IPS DF 4.7 (cell line): ENCODE results near the gene FTCD.
"Not testable (repeated sequence)": the region's sequence is repeated elsewhere in the genome, so short reads cannot be mapped to it uniquely, and the experiment has no call there.

ENCODE experiments used
- DNase-seq: peaks from one replicate; pipeline ENCODE4 v3.0.0-alpha.2; 2013; ENCODE audit warnings: low spot score; ENCODE audit errors: extremely low read depth

FTCD gene

DNA sequence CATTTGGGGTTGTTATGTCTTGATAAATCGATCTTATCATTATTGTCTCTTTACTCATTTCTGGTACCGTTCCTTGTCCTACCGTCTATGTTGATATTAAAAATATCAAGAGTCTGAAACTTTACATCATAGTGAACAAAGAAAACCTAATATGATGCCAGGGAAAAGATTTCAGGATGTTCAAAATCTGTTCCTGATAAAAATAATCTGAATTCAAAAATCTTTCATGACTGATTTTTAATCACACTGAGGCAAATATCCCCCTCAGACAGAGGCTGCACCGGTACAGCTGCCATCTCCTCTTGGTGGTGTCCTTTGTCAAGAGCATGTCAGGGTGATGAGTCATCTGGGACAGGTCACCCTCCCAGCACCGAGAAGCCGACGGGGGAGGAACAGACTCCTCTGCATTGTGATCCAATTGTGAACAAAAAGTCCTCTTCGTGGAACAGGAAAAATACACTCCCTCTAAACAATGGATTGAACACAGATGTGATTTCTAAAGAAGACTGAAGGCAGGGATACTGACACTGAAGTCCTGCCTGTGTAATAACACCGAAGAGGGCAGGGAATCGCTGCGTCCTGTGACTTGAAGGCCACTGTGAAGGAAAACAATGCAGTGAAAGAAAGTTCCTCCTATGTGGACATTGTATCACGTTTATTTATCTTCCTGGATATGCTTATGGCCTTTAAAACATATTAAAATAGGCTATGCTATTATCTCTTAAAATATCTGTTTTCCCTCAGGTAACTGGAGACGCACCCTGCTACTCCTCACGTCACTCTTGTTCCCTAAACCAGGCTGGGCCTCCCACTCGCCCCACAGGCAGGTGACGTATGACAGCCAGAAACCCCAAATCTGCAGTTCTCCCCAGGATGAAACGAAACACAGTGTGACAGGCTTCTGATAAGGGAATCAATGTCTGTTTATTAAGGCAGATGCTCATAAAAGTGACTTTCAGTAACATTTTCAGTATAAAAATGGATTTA lies 33.1 kb upstream of the FTCD start:
- no peak for DNase-seq

GRCh38 chr21:46187814-46188213 lies 32.4 kb upstream of the FTCD start:
- no peak for DNase-seq

DNA sequence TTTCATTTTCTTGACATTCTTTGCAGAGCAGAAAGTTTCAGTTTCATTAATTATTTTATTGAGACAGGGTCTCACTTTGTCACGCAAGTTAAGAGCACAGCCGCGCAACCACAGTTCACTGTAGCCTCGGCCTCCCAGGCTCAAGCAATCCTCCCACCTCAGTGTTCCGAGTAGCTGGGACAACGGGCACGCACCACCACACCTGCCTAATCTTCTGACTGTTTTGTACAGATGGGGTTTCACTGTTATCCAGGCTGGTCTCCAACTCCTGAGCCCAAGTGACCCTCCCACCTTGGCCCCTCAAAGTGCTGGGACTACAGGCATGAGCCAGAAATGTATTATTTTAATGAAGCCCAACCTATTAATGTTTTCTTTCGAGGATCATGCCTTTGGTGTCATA lies 31.9 kb upstream of the FTCD start:
- no peak for DNase-seq

- no peak for DNase-seq
Measured at GRCh38 chr21:46185716-46186115, 30.3 kb upstream of the FTCD start.

DNA sequence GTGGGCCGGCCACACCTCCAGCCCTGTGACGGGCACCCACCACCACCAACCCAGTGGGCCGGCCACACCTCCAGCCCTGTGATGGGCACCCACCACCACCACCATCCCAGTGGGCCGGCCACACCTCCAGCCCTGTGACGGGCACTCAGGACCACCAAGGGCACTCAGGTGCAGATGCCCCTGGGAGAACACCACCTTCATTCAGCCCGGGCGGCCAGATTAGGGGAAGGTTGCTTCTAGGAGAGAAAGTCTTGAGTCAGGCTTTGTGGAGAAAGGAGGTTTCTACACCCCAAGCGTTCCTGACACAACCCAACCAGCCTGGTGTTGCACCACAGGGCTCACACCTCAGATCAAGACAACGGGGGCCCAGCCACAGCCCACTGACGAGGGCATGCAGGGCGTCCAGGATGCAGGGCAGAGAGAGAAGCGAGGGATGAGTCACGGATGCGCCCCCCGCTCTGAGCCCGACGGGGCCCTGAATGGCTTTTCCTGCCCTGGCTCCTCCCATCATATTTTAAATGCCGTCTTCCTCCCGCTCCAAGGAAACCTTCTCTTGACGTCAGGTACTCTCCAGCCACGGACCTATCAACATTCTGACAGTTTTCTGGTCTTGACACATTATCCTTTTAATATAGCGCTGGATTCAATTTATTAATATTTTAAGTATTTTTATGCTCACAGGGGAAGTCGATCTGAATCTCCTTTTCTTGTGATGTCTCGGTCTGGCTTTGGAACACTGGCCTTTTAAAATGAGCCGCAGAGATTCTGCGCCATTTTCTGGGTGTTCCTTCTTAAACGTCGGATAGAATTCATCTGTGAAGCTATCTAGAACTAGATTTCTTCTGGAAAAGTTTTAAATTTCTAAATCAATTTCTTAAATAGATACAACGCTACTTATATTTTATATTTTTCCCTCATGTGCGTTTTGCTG lies 29.5 kb upstream of the FTCD start:
- DNase-seq, result peak; percentile 69

DNA sequence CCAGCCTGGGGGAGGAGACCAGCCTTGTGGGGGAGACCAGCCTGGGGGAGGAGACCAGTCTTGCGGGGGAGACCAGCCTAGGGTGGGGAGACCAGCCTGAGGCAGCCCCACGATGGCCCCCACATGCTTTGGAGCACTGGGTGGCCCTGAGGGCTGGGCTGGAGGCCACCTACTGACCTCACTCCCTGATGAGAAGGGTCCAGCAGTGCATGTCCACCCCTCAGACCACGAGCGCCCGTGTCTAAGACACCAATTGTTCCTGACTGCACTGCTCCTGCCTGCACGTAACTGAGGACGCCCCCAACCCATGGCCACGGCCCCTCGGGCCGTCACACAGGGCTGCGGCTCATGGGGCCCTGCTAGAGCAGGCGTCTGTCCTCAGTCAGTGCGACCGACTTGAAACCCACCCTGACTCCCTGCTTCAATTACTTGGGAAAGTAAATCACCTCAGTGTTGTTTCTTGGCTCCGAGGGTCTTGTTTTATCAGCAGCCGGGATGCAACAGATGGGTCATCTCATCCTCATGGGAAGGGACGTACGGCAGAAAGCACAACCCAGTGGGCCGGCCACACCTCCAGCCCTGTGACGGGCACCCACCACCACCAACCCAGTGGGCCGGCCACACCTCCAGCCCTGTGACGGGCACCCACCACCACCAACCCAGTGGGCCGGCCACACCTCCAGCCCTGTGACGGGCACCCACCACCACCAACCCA lies 28.7 kb upstream of the FTCD start, which contains the start of gene SPATC1L:
Gene SPATC1L, minus strand, starts transcription at position 550 of the 715 bp plus-strand sequence. CDS start 1,643 bp downstream, outside the sequence.
- peak; percentile 22 for DNase-seq

DNA sequence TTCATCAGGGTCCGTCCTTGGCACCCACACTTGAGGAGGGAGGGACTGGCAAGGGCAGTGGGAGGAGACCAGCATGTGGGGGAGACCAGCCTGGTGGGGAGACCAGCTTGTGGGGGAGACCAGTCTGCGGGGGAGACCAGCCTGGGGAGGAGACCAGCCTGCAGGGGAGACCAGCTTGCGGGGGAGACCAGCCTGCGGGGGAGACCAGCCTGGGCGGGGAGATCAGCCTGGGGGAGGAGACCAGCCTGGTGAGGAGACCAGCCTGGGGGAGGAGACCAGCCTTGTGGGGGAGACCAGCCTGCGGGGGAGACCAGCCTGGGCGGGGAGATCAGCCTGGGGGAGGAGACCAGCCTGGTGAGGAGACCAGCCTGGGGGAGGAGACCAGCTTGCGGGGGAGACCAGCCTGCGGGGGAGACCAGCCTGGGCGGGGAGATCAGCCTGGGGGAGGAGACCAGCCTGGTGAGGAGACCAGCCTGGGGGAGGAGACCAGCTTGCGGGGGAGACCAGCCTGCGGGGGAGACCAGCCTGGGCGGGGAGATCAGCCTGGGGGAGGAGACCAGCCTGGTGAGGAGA lies 28.0 kb upstream of the FTCD start:
- DNase-seq, result not testable (repeated sequence)

DNA sequence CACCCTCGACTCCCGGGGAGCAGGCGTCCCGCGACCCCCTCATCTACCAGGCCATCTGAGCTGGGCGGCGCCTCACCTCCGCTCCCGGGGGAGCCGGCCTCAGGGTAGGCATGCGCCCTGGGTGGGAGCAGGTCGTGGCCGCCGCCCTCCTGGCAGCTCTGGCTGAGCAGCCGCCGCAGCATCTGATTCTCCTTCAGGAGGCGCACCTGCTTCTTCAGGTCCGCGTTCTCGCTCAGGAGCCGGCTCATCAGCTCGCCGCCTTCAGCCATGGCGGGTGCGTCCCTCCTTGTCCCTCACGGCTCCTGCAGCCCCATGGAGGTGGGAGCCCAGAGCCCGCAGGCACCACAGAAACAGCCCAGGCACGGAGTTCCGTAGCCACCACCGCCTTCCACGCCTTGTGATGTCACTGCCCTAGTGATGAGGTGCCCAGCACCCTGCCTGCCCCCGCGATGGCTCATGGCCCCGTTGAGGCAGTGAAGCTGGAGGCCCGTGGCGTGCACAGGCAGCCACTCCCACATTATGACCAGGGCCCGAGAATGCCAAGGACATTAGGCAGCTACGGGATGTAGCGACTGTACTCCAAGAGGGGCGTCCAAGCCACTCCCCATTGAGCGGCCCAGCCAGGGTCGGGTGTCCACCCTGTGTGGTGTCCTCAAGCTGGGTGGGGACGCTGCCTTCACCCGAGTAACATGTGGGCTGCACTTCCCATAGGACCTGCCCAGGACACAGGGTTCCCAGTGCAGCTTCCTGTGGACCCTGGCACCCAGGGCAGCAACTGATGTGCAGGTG lies 27.4 kb upstream of the FTCD start:
- no peak for DNase-seq

GRCh38 chr21:46181953-46182547 lies 26.7 kb upstream of the FTCD start:
- no peak for DNase-seq

DNA sequence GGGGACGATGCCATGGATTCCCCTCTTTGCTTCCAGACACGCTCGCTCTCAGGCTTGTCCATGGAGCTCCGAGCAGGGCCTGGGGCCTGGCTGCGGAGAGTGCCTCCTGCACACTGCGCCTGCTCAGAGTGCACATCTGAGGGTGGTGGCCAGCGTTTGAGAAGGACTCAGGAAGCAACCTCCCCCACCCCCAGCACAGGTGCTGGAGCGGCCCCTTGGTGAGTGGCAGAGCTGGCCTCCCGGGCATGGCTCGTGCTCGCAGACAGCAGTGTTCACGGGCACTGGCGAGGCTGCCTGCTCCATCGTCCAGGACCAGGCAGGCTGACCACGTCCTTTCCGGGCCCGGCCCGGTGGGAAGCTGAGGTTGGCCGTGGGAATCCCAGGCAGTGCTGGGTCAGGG lies 26.1 kb upstream of the FTCD start:
- no peak for DNase-seq

- no peak for DNase-seq
Measured at GRCh38 chr21:46180778-46181391, 25.5 kb upstream of the FTCD start.

GRCh38 chr21:46180079-46180722 lies 24.8 kb upstream of the FTCD start:
- no peak for DNase-seq

DNA sequence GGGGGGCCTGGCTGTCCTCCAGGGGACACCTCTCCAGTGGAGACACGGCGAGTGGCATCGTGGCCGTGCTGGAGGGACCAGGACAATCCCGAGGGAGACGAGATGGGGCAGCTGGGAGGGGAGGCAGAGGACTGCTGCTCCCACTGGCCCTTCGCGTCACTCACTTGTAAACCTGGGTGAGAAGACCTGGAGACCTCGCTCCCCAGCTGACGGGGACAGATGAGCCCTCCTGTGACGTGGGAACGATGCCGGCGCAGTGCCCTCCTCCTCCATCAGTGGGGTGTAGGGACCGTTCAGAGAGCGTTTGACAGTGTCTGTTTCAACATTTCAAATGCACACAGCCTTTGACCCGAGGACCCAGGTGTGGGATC lies 24.3 kb upstream of the FTCD start:
- no peak for DNase-seq

DNA sequence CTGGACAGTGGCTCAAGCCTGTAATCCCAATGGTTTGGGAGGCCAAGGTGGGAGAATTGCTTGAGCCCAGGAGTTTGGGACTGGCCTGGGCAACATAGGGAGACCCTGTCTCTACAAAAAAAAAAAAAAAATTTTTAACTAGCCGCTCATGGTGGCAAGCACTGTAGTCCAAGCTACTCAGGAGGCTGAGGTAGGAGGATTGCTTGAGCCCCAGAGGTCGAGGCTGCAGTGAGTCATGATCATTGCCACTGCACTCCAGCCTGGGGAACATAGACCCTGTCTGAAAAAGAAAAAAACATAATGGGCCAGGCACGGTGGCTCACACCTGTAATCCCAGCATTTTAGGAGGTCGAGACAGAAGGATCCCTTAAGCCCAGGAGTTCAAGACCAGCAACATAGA lies 23.6 kb upstream of the FTCD start:
- no peak for DNase-seq

GRCh38 chr21:46176443-46177129 lies 21.2 kb upstream of the FTCD start:
- DNase-seq, result not testable (repeated sequence)

DNA sequence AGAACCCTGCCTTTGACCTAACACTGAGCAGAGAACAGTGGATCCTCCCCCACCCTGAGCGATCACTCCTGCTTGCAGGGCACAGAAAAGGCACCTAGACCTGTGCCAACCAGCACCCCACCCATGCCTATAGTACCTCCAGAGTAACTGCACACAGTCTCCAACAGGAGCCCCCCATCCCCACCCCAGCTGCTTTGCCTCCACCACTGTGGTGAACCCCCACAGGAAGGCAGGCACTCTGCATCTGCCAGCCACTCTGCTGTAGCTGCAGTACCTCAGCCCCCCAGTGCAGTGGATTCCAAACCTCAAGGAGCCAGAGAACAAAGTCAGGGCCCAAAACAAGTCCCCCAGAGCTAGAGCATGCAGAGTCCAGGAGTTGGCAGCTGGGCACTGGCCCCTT lies 18.2 kb upstream of the FTCD start:
- DNase-seq, result no peak

DNA sequence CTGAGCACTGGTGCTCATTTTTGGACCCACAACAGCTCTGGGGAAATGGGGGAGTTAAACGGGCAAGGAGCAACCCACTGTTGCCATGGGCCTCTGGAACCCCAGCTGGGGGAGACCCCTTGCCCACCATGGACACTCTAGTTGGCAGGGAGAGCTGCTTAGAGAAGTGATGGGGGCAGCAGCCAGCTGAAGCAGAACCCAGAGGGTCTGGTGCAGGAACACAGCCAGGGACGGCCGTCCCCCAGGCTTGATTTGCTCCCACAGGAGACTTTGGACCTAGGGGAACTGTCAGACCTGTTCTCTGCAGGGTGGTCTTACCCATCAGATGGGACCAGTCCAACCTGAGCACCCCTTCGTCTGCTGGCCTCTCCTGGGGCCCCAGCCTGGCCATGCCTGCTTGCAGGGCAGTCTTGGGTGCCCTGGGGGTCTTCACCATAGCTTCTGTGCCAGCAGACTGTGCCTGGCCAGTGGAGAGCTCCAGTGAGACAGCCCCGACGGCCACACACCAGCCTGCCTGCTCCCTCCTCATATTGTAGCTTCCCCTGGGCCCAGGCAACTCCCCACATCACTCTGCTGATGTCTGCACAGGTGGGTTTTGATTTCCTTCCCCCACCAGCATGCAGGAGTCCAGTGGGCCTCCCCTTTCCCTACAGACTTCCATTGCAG lies 17.6 kb upstream of the FTCD start:
- no peak for DNase-seq
